HG03175 (cell line): ENCODE measurements around the gene KCNMA1.

Source experiments
- ATAC-seq: cut with Tn5 transposase; IDR thresholded peaks from one replicate; pipeline ENCODE4 v1.9.1; 2021; ENCODE audit warnings: mild to moderate bottlenecking, moderate library complexity; ENCODE audit not compliant: unreplicated experiment

The KCNMA1 gene

DNA sequence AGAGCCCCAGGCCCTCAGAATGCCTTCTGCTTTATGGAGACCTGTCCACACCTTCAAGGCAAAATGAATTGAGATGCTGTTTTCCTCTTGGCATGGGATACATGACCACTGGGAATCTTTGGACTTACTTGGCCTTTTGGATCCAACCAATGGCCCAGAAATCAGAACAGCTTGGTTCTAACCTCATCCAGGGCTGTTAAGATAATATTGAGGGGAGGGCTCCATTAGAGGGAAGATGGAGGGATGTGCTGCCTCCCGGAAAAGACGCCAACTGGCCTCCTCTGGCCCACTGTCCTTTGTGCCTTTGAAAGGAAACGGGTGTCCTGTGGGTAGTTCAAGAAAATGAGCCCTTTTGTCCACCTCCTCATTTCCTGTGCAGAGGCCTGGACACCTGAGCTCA is 530.9 kb downstream of the KCNMA1 start:
- ATAC-seq: no peak

DNA sequence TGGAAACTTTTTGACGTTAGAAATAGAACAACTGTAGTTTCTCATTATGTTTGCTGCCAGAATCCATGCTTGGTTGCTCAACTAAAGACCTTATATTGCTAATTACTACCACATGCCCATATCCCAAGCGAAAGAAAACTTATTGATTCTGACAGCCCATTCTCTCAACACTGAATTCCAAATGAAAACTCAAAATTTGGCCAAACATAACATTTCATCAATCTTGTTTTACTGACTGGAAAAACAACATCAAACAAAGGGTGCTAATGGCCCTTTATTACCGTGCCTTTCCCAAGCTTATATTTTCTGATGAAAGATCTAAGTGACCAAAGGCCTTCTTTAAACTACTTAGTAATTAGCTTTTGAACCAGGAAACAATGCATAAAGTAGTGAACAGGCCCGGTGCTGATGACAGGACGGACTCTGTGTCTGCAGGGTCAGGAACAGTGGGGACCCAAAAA is 531.8 kb downstream of the KCNMA1 start:
- no peak for ATAC-seq

GRCh38 chr10:77104459-77104980 is 533.1 kb downstream of the KCNMA1 start:
- ATAC-seq: no peak

GRCh38 chr10:77103213-77103612 is 534.4 kb downstream of the KCNMA1 start:
- no peak for ATAC-seq

GRCh38 chr10:77101341-77101740 is 536.3 kb downstream of the KCNMA1 start:
- no peak for ATAC-seq

DNA sequence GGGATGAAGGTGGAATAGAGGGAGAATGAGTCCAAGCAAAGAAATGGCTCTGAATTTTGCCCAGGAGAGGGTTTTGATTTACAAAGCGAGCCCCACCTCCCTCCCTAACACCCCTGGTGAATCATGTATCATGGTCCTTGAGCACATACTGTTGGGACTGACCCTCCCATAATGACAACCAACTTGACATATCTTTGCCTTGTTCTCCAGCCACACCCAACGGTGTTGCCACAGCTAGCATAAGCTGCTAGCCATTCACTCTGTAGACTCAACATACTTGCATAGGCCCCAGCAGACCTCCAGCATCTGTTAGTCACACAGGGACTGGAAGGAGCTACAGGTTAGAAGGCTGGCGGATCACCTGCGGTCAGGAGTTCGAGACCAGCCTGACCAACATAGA is 538.5 kb downstream of the KCNMA1 start:
- no peak for ATAC-seq

DNA sequence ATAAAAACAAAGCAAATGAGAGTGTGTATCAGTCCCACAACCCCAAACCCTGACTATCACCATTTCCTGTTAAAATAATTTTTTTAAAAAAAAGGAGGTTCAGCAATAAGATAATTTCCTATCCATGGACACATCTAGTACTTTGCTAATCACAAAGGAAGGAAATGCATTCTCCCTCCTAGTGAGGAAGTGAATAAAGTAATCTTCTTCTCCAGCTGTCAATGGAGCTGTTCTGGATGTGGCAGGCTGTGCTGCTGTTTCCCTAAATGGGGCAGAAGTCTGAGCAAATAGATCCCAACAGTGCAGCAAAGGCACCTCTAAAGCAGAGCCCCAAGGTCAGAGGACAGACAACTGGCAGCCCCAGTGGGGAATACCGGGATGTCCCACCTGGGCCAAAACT is 540.0 kb downstream of the KCNMA1 start:
- ATAC-seq: no peak

- ATAC-seq: no peak
Observed at GRCh38 chr10:77093126-77093525, 544.5 kb downstream of the KCNMA1 start.

DNA sequence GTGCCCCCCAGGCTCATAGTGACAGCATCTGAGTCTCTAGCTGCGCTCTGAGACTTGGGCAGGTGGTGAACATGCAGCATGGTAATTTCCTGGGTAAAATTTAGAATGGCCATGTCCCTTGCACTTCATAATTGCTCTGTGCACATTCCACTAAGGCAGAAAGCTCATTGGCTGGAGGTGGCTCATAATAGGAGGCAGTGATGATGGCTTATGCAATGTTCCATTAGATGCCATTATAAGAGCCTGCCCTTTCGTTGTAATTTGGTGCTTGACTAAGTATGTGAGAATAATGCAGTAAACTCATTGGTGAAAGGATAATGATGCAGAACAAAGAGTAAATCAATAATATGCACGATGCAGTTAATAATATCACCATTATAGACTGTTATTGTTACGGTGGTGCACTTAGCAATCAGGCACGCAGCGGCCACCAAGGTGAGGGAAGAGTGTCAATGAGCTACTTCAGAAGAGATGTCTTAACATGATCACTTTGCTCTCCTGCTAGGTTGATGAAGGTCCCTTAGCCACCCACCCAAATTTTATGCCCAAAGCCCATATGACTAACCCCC is 545.9 kb downstream of the KCNMA1 start:
- ATAC-seq: no peak

- ATAC-seq: no peak
Observed at GRCh38 chr10:77090381-77091356, 546.9 kb downstream of the KCNMA1 start.

GRCh38 chr10:77087366-77087765 is 550.2 kb downstream of the KCNMA1 start:
- ATAC-seq: no peak

DNA sequence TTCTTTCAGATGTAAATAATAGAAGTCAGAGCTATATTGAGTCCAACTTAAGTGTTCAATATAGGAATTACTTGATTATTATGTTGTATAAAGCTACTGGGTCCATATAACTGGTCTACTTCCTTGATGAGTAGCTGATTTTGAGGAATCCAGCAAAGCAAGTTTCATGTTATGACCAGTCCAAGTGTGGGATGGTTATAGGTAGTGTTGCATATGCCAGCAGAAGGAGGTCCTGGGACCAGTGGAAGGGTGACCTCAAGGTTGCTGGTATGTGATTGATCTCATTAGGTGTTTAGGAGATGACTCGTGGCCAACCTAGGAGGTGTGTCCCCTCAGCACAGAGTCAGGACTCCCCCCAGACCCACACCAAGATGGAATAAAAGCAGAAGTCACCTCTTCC is 551.5 kb downstream of the KCNMA1 start:
- ATAC-seq: no peak

- ATAC-seq: no peak
Observed at GRCh38 chr10:77085344-77085743, 552.3 kb downstream of the KCNMA1 start.

DNA sequence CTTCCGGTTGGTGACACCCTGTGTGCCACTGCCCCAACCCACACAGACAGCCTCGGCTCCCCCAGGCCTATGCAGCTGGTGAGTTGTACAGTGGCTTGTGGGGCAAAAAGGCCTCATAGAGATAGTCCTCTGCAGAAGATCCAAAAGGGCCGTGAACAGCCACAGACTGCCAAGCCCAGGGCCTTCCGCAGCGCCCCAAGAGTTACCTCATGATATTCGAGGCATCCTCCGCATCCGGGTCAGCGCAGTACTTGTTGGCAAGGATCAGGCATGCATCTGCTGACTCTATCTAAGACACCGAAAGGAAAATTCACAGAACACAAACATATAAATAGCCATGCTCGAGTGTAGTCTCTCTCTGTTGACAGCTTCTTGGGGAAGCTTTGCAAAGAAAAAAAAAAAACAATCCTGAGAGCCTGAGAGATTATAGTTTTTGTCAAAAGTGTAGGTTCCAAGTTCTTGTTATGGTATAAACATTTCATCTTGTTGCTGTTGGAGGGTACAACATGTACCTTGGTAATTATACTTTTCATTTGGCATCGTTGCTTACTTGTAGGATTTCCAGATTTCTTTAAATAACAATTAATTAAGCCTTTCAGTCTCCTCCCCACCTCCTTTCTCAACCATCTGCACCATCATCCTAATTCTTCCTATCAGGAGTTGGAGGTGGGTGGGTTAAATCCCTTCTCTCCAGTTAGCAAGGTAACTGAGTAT is 553.0 kb downstream of the KCNMA1 start:
- no peak for ATAC-seq

DNA sequence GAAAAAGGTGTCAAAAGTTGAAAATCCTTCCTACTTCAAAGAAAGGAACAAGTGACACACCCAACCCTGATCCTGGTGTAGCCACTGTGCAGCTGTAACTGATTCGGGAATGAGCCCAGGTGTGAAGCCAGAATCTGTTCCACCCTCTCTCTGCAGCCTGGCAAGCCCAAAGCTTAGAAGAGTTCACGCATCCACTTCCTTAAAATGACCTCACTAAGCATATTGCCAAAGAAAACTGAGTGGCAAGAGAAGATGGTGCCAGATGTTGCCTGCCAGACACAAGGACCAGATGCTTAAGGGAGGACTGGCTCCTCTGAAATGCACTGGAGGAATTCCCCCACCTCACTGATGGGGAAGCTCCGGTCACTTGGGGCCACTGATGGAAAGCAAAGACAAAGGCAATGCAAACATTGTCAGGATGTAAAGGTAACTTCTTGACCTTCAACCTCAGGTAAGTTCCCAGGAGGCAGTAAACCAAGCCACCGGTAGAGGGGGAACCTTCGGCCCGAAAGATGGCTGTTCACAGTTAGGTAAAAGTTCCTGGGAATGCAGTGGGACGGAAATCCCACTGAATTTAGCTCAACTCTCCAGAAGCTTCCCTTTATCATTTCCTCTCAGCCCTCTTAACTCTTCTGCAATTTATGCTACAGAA is 554.9 kb downstream of the KCNMA1 start:
- ATAC-seq: no peak

DNA sequence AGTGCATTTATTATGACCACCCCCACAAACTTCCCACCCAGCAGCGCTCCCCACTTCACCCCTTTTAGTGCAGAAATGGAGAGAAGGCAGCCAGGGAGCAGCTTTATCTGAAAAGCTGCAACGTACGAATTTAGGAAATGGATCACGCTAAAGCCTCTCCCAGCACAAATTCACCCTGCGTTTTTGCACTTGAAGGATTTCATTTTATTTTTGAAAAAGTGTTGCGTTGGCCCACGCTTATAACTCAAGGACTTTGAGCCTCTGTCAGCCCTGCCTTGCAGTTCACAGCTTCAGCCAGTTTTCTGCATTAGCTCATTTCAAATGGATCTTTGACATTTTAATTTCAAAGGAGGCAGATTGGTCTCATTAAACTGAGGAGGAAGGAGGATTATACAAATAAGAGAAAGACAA is 556.1 kb downstream of the KCNMA1 start:
- no peak for ATAC-seq

DNA sequence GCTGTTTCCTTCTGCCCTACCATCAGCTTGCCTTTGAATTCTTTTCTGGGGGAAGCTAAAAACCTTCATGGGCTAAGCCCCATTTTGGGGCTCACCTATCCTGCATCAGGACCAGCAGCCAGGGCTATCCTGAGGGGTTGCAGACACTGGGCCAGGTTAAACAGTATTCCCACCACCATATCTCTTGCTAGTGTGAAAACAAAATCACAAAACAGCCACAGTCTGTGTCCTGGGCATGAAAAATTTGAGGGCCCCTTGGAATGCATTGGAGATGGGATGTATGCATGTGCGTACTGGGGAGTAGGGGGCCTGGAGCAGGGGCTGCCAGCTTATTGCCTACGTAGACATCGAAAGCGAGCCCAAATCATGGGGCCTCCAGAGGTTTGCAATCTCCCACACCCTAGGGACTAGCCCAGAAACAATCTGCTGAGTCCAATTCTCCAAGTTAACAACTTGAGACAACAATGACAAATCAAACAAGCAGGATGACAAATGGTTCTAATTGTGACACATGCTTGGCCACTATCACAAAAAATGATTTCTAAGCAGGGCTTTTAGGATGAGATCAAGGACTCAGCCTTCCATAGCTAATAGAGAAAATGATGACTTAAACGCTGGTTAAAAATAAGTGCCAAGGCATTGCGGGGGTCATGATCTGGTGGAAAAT is 557.1 kb downstream of the KCNMA1 start:
- ATAC-seq: no peak

DNA sequence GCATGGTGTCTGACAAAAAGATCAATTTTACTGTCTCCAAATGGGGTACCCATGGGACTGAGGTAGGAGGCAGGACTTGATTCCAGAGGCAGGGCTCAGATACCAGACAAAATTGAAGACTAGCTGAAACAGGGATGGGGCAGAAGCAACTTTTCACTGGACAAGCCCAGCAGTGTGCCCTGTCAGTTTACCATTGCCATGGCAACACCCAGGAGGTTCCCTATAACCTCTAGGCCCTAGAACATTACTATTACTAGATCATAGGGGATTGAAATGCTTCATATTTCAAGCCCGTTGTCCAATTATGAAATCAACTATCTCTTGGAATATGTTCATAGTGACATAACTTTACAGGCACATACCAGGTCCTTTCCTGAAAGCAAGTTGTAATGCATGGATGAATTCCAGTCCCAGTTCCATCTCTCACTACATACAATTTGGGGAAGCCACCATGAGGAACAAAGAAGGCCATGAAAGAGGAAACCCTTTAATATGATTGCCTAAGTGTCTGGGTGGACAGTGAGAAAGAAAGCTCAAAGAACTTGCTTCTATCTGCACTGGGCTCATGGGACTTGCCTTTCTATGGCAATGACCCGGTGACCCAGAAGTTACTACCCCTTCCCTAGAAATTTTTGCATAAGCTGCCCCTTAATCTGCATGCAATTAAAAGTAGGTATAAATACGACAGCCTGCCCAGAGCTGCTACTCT is 557.9 kb downstream of the KCNMA1 start:
- ATAC-seq: no peak

DNA sequence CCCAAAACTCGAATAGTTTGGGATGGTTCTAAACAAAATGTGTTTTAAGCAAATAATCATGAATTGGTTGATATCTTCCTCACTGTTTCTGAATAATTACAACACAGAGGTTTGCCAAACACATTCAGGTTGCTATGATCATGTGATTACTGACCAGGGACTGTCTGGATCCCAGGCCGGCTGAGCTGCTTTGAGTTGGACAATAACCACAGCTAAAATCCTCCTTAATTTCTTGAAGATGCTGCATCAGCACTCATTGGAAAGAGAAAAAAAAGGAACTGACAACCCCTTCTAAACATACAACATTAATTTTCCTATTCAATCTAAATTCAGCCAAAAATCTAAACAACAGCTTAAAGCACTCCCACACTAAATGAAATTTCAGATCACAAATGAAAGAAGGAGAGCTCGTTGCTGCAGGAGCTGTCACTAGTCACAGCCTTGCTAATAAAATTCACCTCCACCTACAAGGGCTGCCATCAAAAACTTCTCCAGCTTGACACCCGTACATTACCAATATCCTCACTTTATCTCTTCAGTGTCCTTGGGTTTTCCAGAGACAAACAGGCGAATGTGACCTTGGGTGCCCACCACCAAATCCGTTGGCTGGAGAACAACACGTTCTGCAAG is 560.2 kb downstream of the KCNMA1 start:
- no peak for ATAC-seq
